Measurements from ENCODE around the gene SIPA1L3.

Gene SIPA1L3

GRCh38 chr19:37964109-37964508, 57.1 kb downstream of the SIPA1L3 start:
- peaks cover 10% of the 10 kb centered on the region; the same call in 1 of the 2 replicates for H3K4me1 ChIP-seq (ENCODE audit: control insufficient read depth, insufficient read depth, low read length)
- no peak overlapping the region for H3K4me3 ChIP-seq (ENCODE audit: low read depth, low read length)
- TF ChIP-seq SALL2 (tag by site-specific recombination; IDR thresholded peaks at IDR 0.05; ENCODE audit: borderline replicate concordance) (no peak), ZNF155 (tag by site-specific recombination; IDR thresholded peaks at IDR 0.05) (no peak), TRIM28 (IDR thresholded peaks at IDR 0.05; ENCODE audit: borderline replicate concordance, low read length) (no peak), ZNF423 (tag by site-specific recombination; IDR thresholded peaks at IDR 0.05) (no peak), KLF16 (tag by site-specific recombination; IDR thresholded peaks at IDR 0.05) (no peak), ZNF148 (tag by site-specific recombination; IDR thresholded peaks at IDR 0.05; ENCODE audit: borderline replicate concordance) (no peak), ZNF2 (tag by site-specific recombination; IDR thresholded peaks at IDR 0.05) (no peak), ZNF391 (tag by site-specific recombination; IDR thresholded peaks at IDR 0.05; ENCODE audit: borderline replicate concordance, low read depth) (no peak), ZNF670 (tag by site-specific recombination; IDR thresholded peaks at IDR 0.05; ENCODE audit: low read depth) (no peak), ZNF10 (tag by site-specific recombination; IDR thresholded peaks at IDR 0.05) (no peak), ZNF692 (tag by site-specific recombination; IDR thresholded peaks at IDR 0.05) (no peak), ZSCAN18 (tag by site-specific recombination; IDR thresholded peaks at IDR 0.05) (no peak)
- ChIA-PET CTCF (no interaction called here), POLR2A (no interaction called here)
- no peaks in the 10 kb centered on the region; a peak in 1 of 3 replicates for H3K36me3 ChIP-seq (ENCODE audit: control insufficient read depth in 2 of 2, insufficient read depth in 1 of 2, low read length in 2 of 2)
- H3K27ac ChIP-seq (ENCODE audit: extremely low read depth, low read depth, low read length): no peak overlapping the region
- H3K9me3 ChIP-seq (ENCODE audit: control insufficient read depth, insufficient read depth, low read depth, low read length): peaks cover 6% of the 10 kb centered on the region; the same call in 1 of the 2 replicates

GRCh38 chr19:37966211-37966661, 59.2 kb downstream of the SIPA1L3 start:
- CTCF ChIA-PET: no interaction called here
- Histone ChIP-seq H3K4me3 (ENCODE audit: low read depth, low read length) (no peak overlapping the region), H3K36me3 (ENCODE audit: control insufficient read depth in 2 of 2, insufficient read depth in 1 of 2, low read length in 2 of 2) (peaks cover 0 to 4% of the 10 kb centered on the region in 2 experiments; a peak in 2 of 3 replicates), H3K4me1 (ENCODE audit: control insufficient read depth, insufficient read depth, low read length) (peaks cover 12% of the 10 kb centered on the region; the same call in 1 of the 2 replicates), H3K27ac (ENCODE audit: extremely low read depth, low read depth, low read length) (0 out of 2 replicates have a peak overlapping the region, but pooled peaks have one; percentile 24), H3K9me3 (ENCODE audit: control insufficient read depth, insufficient read depth, low read depth, low read length) (peaks cover 14% of the 10 kb centered on the region)
- TF ChIP-seq ZNF596 (tag by site-specific recombination; IDR thresholded peaks at IDR 0.05) (no peak), ZIC2 (tag by site-specific recombination; IDR thresholded peaks at IDR 0.05) (peak; percentile 82), ZNF768 (tag by site-specific recombination; IDR thresholded peaks at IDR 0.05) (no peak), ZNF239 (tag by site-specific recombination; IDR thresholded peaks at IDR 0.05) (no peak)
- POLR2A ChIA-PET: interaction anchor here (0.5 kb wide), 1 partner anchor 18 kb away, joined by 3 read pairs; no protein-coding TSS in a partner anchor

GRCh38 chr19:37966662-37967231, 59.7 kb downstream of the SIPA1L3 start:
- POLR2A ChIA-PET: no interaction called here
- CTCF ChIA-PET: no interaction called here
- H3K27ac ChIP-seq (ENCODE audit: extremely low read depth, low read depth, low read length): 0 out of 2 replicates have a peak overlapping the region, but pooled peaks have one; percentile 19
- no peak for TF ChIP-seq ZFP41 (tag by site-specific recombination; IDR thresholded peaks at IDR 0.05; ENCODE audit: borderline replicate concordance)
- no peak for TF ChIP-seq HIC1 (tag by site-specific recombination; IDR thresholded peaks at IDR 0.05)
- TF ChIP-seq ZNF394 (tag by site-specific recombination; IDR thresholded peaks at IDR 0.05; ENCODE audit: borderline replicate concordance): no peak
- no peak for TF ChIP-seq ZSCAN5A (tag by site-specific recombination; IDR thresholded peaks at IDR 0.05)
- no peak for TF ChIP-seq ZNF239 (tag by site-specific recombination; IDR thresholded peaks at IDR 0.05)
- no peak for TF ChIP-seq ZNF692 (tag by site-specific recombination; IDR thresholded peaks at IDR 0.05)

More at GRCh38 chr19:37966662-37967231, 59.7 kb downstream of the SIPA1L3 start:
- Histone ChIP-seq H3K4me3 (ENCODE audit: low read depth, low read length) (no peak overlapping the region), H3K4me1 (ENCODE audit: control insufficient read depth, insufficient read depth, low read length) (peaks cover 12% of the 10 kb centered on the region; the same call in 1 of the 2 replicates), H3K9me3 (ENCODE audit: control insufficient read depth, insufficient read depth, low read depth, low read length) (peaks cover 13% of the 10 kb centered on the region), H3K36me3 (ENCODE audit: control insufficient read depth in 2 of 2, insufficient read depth in 1 of 2, low read length in 2 of 2) (peaks cover 0 to 9% of the 10 kb centered on the region in 2 experiments; a peak in 2 of 3 replicates)
